Measurements from ENCODE around the gene TSPAN9. TPM values are rescaled to one million over a fixed set of nuclear protein-coding genes. Genes with fewer than 3 reads are reported as not detected.

Gene TSPAN9
- total RNA-seq, 4 donors from 2014 or later = 27.8 to 47.2 (median 34.3) TPM

DNA sequence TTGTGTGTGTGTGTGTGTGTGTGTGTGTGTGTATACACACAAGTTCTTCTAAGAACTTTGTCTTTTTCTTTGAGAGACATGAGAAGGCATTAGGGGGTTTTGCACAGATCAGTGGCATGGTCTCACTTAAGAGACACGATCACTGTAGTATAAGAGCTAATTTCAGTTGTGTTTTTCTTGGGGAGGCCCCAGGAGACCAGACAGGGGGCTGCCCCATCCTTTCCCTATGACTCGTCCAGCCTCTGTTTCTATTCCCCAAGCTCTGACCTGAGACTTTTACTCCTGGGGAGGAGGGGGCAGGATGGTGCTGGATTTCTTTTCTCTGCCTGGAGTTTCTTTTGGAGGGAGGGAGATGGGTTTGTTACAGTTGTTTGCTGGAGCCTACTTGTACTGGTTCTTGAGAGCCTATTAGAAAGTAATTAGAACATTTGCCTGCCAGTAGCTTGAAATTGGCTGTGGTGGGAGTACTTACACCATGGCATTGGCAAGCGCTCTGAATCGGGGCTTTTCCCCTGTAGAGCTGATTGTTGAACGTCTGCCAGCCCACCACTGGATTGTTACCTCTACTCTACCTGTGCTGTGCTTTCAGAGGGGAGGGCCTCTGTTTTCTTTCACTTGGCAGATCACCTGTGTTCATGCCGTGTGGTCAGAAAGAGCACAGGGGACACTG lies 109.5 kb downstream of the TSPAN9 start:
- H3K9me3 ChIP-seq = no peaks in the 10 kb centered on the region
- 68% methylated on average over 6 of the region's 6 CpGs for WGBS
- no peak overlapping the region for H3K4me3 ChIP-seq
- no peaks in the 10 kb centered on the region for H3K27me3 ChIP-seq
- TF ChIP-seq EP300 (IDR thresholded peaks at IDR 0.05) = no peak
- no peak for TF ChIP-seq POLR2A (IDR thresholded peaks at IDR 0.05)
- TF ChIP-seq POLR2AphosphoS5 (IDR thresholded peaks at IDR 0.05) = no peak
- TF ChIP-seq, protein P1, sequence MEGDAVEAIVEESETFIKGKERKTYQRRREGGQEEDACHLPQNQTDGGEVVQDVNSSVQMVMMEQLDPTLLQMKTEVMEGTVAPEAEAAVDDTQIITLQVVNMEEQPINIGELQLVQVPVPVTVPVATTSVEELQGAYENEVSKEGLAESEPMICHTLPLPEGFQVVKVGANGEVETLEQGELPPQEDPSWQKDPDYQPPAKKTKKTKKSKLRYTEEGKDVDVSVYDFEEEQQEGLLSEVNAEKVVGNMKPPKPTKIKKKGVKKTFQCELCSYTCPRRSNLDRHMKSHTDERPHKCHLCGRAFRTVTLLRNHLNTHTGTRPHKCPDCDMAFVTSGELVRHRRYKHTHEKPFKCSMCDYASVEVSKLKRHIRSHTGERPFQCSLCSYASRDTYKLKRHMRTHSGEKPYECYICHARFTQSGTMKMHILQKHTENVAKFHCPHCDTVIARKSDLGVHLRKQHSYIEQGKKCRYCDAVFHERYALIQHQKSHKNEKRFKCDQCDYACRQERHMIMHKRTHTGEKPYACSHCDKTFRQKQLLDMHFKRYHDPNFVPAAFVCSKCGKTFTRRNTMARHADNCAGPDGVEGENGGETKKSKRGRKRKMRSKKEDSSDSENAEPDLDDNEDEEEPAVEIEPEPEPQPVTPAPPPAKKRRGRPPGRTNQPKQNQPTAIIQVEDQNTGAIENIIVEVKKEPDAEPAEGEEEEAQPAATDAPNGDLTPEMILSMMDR (IDR thresholded peaks at IDR 0.05) = no peak
- peaks cover 9% of the 10 kb centered on the region for H3K4me1 ChIP-seq
- no peak for DNase-seq (ENCODE audit: low spot score in 2 of 2)
- H3K27ac ChIP-seq = no peak overlapping the region
- no peaks in the 10 kb centered on the region for H3K36me3 ChIP-seq

DNA sequence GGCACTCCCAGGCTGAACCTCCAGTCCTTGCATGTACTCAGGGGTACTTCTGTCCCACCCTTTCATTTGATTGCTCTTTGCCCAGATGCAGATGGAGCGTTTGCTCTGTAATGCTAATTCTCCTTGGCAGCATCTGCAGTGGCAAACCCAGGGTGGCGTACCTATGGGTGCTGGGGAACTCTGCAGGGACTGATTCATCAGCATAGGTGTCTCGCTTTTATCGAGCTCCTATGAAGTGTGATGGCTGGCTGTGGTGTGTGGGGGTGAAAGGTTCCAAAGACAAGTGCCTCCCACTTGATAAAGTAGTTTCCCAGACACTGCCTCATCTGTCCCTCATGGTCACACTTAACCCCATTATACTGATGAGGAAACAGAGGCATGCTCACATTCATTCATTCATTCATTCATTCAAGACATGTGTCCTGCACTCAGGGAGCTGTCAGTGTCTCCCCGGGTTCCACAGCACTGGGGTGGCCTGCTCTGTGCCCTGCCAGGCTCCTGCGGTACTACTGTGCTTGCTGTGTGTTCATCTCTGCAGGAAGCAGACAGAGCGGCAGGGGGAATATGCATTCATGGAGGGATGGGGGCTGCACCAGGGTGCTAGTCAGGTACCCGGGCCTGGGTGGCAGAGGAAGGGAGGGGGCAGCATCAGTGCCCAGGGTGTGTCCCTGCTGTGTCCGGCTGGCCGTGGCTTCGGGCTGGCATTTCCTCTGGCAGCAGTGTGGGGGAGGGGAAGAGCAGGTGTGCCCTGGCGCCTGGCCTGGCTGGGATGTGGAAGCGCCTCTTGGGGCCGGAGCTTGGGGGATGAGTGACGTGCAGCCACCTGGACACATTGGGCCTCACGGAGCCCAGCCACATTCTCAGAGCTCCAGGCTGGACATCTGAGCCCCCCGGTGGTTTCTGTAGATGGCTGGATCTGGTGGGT lies 110.9 kb downstream of the TSPAN9 start:
- H3K9me3 ChIP-seq = no peaks in the 10 kb centered on the region
- no peak for TF ChIP-seq POLR2A (IDR thresholded peaks at IDR 0.05)
- TF ChIP-seq, protein P1 (IDR thresholded peaks at IDR 0.05) = no peak
- TF ChIP-seq EP300 (IDR thresholded peaks at IDR 0.05) = no peak
- H3K36me3 ChIP-seq = no peaks in the 10 kb centered on the region
- H3K4me3 ChIP-seq = no peak overlapping the region
- no peak overlapping the region for H3K27ac ChIP-seq
- DNase-seq (ENCODE audit: low spot score in 2 of 2) = no peak
- 89% methylated on average over 9 of the region's 17 CpGs for WGBS
- peaks cover 9% of the 10 kb centered on the region for H3K4me1 ChIP-seq
- H3K27me3 ChIP-seq = no peaks in the 10 kb centered on the region

DNA sequence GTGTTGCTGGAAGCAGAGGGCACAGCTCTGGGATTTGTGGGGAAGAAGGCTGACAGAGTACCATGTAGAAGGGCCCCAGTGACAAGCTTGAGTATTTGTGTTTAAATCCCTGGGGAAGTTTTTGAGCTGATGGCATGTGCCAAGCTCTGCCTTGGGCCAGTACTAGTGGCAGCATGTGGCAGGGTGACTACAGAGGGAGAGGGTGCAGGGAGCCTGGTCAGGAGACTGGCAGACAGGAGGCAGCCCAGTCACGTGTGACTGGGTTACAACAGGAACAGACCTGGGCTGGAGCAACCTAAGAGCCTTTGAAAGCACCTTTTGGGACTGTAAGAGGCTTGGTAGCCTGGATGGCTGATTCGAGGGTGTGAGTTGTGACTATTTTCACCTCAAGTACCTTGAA lies 112.1 kb downstream of the TSPAN9 start:
- DNase-seq (ENCODE audit: low spot score in 2 of 2) = no peak
- no peak overlapping the region for H3K27ac ChIP-seq
- no peaks in the 10 kb centered on the region for H3K27me3 ChIP-seq
- no peak for TF ChIP-seq POLR2A (IDR thresholded peaks at IDR 0.05)
- no peak for TF ChIP-seq POLR2AphosphoS5 (IDR thresholded peaks at IDR 0.05)
- TF ChIP-seq, protein P1 (IDR thresholded peaks at IDR 0.05) = no peak
- TF ChIP-seq EP300 (IDR thresholded peaks at IDR 0.05) = no peak
- no peak overlapping the region for H3K4me3 ChIP-seq
- peaks cover 9% of the 10 kb centered on the region for H3K4me1 ChIP-seq
- WGBS = 57% methylated on average over 1 of the region's 2 CpGs
- H3K9me3 ChIP-seq = no peaks in the 10 kb centered on the region
- H3K36me3 ChIP-seq = no peaks in the 10 kb centered on the region

DNA sequence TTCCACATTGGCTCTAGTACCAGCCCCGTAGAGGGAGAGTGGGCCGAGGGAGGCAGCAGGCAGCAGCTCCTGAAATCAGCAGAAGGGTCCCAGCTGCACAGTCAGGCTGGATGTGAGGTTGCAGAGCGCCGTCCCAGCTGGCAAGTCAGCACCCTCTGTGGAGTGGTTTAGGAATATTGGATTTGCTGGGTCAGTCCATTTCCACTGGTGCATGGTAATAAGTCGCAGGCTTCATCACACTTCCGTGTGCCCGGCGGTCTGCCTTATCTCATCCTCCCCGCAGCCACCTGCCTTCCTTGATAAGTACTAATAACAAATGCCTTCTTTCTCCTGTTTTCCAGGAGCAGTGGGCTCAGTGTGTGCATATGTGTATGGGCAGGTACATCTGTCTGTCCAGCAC lies 112.9 kb downstream of the TSPAN9 start:
- H3K4me1 ChIP-seq = peaks cover 9% of the 10 kb centered on the region
- H3K27ac ChIP-seq = no peak overlapping the region
- DNase-seq (ENCODE audit: low spot score in 2 of 2) = no peak
- WGBS = 80% methylated on average over 7 of the region's 9 CpGs
- no peaks in the 10 kb centered on the region for H3K36me3 ChIP-seq
- H3K4me3 ChIP-seq = no peak overlapping the region
- TF ChIP-seq, protein P1 (IDR thresholded peaks at IDR 0.05) = no peak
- TF ChIP-seq POLR2A (IDR thresholded peaks at IDR 0.05) (no peak), EP300 (IDR thresholded peaks at IDR 0.05) (no peak), POLR2AphosphoS5 (IDR thresholded peaks at IDR 0.05) (no peak)
- no peaks in the 10 kb centered on the region for H3K27me3 ChIP-seq
- no peaks in the 10 kb centered on the region for H3K9me3 ChIP-seq

DNA sequence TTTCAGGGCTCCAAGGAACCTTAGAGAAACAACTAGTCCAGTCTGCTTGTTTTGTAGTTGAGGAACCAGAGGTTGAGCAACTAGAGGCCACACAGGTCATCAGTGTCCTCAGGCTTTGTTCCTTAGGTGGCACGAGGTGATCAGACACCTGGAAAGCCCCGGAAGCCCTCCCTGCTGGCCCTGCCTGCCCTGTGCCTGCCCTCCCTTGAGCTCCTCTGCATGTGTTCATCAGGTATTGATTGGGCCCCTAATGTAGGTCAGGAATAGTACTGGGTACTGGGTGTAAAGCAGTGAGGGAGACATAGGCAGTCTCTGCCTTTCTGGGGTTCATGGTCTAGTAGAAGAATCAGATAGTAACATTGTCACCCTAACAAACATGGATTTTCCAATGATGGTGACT lies 114.3 kb downstream of the TSPAN9 start:
- 76% methylated on average over 2 of the region's 2 CpGs for WGBS
- DNase-seq (ENCODE audit: low spot score in 2 of 2) = no peak
- Histone ChIP-seq H3K36me3 (no peaks in the 10 kb centered on the region), H3K27ac (no peak overlapping the region), H3K27me3 (no peaks in the 10 kb centered on the region), H3K9me3 (no peaks in the 10 kb centered on the region), H3K4me3 (no peak overlapping the region), H3K4me1 (peaks cover 5% of the 10 kb centered on the region)
- TF ChIP-seq POLR2A (IDR thresholded peaks at IDR 0.05) (no peak), EP300 (IDR thresholded peaks at IDR 0.05) (no peak), POLR2AphosphoS5 (IDR thresholded peaks at IDR 0.05) (no peak)
- TF ChIP-seq, protein P1 (IDR thresholded peaks at IDR 0.05) = no peak

Measured in suprapubic skin (tissue), 4 donors.